GM18507 (cell line): ENCODE results near the gene TMTC2.
"Not testable (repeated sequence)": the region's sequence is repeated elsewhere in the genome, so short reads cannot be mapped to it uniquely, and the experiment has no call there.

Source experiments
- DNase-seq: peaks from one replicate; pipeline ENCODE4 v3.0.0; 2011; ENCODE audit warnings: low read depth; ENCODE audit not compliant: insufficient read length; ENCODE audit errors: extremely low spot score
- FAIRE-seq: peaks from 2 replicates; lab custom pipeline; 2011; peaks lifted over from hg19 to GRCh38; lab: Jason Lieb, UNC

TMTC2 gene

DNA sequence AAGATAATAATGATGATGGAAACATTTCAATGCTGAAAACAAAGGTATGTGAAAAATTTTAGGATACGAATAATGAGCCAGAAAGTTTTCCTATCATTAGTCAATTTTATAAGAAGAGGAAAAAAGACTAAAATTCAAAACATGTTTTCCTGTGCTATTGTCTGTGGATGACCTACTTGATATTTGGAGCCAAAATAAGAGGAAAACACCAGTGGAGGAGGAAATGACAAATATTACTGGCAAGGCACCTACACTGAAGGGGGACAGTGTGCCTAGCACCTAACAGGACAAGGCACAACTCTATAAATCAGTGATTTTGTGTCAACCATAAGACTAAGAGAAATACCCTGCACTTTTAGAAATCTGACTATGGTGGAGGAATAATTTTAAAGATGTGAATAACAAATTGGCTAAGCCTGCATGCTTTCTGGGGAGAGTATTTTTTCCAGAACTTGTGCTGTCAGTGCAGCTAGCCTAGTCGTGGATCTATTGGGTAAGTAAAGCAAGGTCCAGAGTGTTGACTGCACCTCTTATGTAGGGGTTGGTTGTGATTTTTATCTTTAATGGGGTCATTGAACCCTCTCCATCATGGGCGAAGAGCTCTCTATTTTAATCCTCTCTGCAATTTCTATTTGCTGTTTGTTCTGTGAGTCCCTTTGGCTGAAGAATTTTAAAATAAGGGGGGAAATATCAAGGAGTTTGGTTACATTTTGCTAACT is 398.0 kb downstream of the TMTC2 start:
- FAIRE-seq (no peak), DNase-seq (no peak)

DNA sequence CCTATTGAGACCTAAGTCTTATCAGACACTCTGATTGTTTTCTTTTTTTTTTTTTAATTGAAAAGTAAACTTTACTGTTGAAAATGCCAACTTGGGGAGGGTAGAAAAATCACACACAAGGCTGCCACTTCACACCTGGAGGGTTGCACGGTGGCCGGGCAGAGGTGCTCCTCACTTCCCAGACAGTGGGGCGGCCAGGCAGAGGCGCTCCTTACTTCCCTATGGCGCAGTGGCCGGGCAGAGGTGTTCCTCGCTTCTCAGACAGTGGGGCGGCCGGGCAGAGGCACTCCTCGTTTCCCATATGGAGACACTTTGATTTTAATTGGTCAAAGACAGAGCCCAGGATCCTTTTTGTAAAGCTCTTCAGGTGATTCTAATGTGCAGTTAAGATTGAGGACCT is 399.3 kb downstream of the TMTC2 start:
- DNase-seq (no peak), FAIRE-seq (no peak)

DNA sequence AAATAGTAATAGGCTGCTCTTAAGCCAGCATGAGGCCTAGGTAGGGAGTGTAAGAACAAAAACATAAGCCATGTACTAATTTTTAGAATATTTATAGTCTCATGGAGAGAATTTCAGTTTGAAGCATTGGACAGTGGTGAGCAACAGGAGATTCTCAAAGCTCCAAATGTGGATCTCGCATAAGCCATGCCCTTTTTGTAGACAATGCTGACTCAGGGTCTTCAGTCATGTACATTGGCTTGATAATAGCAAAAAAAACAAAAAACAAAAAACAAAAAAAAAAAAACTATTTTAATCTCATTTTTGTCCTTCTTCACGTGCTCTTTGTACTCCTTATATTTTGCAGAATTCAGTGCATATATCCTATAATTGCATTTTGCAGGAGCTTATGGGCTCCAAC is 402.9 kb downstream of the TMTC2 start:
- DNase-seq = no peak
- no peak for FAIRE-seq

DNA sequence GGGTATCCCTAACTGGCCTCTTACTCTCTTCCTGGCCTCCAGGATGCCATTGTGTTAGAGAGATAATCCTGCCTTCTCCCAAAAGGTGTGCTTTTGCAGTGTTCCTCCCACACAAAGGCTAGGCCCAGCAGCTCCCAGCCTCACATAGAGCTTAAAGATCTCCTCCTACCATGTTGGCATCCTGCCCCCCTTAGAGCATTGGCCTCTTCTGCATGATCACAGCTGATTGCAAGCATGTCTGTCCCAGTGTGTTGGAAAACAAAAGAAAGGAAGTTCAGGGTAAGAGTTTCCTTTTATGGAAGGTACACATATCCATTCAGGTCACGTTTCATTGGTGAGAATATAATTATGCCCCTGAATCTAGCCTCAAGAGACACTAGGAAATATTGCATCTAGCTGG is 405.4 kb downstream of the TMTC2 start:
- DNase-seq = no peak
- no peak for FAIRE-seq

DNA sequence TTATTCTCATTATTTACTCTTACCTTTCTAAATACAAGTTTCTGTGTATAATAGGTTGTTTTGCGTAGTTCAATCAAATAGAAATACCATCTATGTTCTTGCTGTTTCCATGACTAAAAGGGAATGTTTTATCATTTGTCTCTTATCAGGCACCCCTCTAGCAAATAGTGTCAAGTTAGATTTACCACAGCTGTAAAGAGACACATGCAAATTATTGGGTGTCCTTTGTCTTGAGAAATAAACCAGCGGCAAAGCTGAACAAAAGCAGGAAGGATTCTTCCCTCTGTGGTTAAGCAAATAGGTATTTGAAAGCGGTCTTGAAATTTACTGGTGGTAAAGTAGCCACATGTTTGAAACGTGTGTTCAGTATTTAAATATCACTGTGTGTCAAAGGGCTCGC is 405.9 kb downstream of the TMTC2 start:
- no peak for DNase-seq
- FAIRE-seq = no peak

DNA sequence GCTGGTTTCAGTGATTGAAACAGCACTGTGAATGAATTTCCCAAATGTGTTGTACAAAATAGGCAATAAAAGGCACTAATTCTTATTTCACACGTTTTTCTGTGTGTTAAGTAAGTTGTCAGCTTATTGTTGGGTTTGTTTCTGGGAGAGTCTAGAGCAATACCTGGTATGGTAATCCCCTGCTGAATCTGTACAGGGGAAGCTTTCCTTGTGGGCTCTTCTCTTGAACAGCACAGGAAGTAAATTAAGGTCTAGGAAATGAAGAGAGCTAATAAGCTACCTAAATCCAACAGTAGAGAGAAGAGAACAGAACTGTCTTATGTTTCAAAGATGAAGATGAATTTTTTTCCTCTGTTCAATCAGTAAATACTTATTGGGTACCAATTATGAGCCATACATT is 406.7 kb downstream of the TMTC2 start:
- FAIRE-seq (no peak), DNase-seq (no peak)

DNA sequence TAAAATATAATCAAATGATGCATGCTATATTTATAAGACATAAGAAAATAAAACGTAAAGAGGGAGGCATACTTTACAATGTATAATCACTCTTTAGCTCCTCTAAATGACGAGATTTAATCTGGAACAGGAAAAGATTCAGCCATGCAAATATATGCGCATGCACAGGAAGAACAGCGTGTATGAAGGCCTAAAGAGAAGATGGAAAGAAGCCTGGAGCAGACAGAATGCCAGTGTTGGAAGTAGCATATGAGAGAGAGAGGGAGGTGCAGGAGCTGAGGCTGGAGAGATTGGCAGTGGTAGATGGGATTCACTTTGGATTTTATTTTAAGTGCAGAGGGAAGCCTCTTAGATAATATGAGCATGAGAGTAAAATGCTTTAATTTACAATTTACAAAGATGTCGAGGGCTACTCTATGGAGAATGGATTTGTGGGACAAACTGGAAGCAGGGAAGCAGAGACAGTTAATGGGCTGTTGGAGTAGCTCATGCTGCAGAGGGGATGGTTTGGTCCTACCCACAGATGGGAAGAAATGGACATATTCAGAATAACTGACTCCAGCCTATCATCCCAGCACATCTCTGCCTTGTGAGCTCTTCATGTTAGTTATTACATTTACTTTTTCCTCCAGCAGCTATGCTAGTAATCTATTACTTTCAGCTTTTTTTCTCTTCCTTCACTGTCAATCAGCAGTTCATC is 411.1 kb downstream of the TMTC2 start:
- DNase-seq (no peak), FAIRE-seq (no peak)

DNA sequence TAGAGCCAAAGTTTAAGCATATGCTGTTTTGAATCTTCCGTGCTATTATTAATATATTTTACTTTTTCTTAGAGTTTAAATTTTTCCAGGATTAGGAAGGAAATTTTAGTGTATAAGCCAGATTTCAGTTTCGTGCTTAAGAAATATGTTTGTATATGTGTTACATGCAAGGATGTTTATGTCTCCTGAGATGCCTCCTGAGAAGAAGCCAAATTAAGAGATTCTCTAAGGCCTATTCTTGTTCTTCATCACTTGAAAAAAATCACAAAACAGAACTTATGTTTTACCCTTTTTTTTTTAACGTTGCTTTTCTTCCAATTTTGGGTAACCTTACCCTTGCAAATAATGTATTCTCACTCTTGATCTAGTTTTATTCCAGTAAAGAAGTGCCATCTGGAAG is 412.7 kb downstream of the TMTC2 start:
- no peak for FAIRE-seq
- DNase-seq = no peak

DNA sequence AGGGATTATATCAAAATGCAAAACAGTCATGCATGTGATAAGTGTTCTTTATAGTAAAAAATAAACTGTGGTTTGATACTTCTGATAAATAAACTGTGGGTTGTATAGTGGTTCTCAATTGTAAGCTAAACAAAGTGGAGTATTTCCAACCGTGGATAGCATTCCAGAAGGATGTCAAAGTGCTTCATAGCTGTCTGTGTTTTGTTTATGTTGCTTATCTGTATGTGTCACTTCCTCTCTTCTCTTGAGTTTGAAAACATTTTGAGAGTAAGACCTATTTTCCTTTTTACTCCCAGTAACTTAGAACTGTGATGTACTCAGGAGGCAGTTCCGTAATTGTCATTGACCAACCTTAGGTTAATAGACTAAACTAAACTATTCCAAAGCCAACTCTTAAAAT is 415.8 kb downstream of the TMTC2 start:
- FAIRE-seq = no peak
- no peak for DNase-seq

DNA sequence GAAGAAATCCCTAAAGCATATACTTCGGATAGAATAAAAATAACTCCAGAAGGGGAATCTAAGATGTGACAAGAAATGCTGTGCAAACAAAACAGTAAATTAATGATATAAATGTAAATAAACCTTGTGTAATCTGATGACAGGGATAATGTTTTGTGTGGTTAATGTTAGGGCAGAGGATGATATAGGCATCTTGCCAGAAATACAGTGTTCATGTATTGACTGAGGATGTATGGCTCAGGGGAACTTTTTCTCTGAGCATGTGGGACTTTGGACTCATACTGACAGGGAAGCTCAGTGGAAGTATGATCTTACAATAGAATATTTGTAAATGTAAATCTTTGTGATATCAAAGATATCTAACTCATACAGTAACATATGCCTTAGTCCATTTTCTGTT is 420.2 kb downstream of the TMTC2 start:
- no peak for FAIRE-seq
- DNase-seq = no peak

DNA sequence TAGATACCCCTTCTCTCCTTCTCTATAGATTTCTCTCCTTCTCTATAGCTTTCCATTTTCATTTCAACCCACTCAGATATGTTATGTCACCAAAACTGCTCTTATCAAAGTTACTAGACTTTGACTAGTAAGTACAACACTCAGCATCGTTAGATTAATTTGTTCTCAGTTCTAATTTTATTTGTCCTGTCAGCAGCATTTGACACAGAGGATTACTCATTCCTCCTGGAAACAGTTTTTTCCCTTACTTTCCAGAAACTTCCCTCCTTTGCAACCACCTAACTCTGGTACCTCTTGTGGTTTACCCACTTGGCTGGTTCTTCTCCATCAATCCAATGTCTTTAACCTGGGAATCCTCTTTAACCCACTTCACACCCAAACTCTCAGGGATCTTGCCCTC is 423.7 kb downstream of the TMTC2 start:
- DNase-seq (no peak), FAIRE-seq (no peak)

DNA sequence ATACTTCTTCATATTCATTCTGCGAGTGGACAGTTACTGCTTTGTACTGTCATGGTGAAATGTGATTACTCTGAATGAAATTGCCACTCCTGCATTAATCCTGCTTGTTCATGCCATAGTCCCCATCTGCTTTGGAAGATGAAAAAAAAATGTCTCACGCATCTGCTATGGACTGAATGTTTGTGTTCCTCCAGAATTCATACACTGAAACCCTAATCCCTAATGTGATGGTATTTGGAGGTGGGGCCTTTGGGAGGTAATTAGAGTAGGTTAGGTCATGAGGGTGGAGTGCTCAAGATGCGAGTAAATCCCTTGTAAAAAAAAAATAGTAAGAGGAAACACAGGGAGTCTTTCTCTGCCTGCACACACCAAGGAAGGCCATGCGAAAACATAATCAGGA is 427.2 kb downstream of the TMTC2 start:
- no peak for FAIRE-seq
- DNase-seq = no peak

DNA sequence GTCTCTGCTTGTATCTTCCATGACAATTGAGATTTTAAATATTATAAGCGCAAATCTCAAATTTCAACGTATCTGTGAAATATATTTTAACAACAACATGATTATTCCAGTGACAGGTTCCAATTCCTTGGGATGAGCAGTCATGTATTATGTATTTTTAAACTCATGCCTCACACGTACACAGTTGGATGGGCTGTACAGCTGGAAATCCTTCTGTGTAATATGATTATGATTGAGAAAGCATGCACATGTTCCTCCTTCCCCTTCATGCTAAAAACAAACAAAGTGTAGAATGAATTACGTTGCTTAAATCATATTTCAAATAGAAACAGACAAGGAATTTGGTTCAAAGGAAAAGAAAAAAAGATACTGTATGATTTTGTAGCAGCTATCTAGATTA is 428.3 kb downstream of the TMTC2 start:
- no peak for DNase-seq

DNA sequence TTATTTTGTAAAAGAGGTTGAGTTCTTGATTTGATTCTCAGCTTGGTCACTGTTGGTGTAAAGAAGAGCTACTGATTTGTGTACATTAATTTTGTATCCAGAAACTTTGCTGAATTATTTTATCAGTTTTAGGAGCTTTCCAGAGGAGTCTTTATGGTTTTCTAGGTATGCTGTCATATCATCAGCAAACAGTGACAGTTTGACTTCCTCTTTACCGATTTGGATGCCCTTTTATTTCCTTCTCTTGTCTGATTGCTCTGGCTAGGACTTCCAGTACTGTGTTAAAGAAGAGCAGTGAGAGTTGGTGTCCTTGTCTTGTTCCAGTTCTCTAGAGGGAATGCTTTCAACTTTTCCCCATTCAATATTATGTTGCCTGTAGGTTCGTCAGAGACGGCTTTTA is 431.2 kb downstream of the TMTC2 start:
- not testable (repeated sequence) for DNase-seq, FAIRE-seq

More for the DNA sequence above, 428.3 kb downstream of the TMTC2 start:
- no peak for FAIRE-seq

DNA sequence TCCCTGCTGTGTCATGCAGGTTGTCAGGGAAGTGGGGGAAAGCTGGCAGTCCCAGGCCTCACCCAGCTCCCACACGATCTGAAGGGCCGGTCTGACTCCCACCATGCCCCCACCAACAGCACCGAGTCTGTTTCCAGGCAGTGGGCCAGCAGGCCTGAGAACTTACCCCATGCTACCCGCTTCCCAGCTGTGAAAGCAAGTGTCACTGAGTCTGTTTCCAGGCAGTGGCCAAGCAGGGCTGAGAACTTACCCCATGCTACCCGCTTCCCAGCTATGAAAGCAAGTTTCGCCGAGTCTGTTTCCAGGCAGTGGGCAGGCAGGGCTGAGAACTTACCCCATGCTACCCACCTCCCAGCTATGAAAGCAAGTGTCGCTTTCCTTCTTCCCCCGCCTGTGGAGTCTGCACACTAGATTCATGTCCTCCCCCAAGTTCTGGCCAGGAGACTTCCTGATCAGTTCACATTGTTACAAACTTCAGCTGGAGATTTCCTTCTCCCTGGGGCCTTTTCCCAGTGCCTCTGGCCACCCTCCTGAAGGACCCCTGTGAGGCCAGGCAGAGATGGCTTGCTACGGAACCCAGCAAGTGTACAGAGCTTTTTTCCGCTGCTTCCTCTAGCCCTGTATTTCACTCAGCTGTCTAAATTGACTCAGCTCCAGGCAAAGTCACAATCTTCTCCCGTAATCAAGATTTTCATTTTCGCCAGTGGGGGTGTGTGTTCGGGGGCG is 435.4 kb downstream of the TMTC2 start:
- FAIRE-seq (no peak), DNase-seq (no peak)

DNA sequence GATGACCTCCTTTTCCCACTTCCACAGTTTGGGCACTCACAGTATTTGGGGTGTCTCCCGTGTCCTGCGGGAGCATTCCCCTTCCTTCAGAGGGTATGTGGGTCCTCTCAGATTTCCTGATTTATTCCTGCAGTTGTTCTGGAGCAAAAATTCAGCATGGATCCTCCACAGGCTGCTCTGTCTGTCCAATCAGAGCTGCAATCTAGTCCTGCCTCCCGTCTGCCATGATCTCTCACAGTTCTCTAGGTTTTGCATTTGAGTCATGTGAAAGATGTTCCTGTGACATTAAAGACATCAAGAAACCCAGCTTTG is 435.9 kb downstream of the TMTC2 start:
- no peak for DNase-seq
- FAIRE-seq = no peak

DNA sequence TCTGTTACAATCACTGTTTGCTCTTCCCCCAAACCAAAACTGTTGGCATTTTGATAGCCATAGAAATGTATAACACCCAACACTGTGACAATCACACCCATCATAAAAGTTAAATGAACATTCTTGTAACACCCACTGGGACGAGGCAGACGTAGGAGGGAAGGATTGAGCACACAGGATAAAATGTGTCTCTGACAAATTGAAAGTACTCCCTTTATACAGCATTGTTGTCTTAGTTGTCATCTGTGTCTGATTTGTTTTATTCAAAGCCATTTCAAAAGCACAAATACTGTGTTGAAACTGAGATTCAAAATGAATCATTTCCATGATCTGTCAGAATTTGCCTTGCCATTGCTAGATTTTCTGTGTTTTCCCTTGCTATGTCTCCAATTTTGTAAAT is 436.3 kb downstream of the TMTC2 start:
- DNase-seq (no peak), FAIRE-seq (no peak)

DNA sequence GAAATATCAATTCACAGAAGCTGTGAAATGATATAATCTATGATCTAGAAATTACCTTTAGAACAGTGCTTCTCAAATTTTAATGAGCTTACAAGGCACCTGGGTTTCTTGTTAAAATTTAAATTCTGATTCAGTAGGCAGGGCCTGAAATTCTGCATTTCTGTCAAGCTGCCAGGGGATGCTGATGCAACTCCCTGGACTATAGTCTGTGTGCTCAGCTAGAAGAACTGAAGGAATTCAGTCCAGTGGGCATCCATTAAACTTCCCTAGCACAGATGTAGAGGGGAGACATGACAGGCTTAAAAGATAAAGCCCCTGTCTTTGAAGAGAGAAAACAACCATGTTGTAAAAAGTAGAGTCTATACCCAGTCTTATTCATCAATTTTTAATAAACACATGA is 441.8 kb downstream of the TMTC2 start:
- FAIRE-seq (no peak), DNase-seq (no peak)

DNA sequence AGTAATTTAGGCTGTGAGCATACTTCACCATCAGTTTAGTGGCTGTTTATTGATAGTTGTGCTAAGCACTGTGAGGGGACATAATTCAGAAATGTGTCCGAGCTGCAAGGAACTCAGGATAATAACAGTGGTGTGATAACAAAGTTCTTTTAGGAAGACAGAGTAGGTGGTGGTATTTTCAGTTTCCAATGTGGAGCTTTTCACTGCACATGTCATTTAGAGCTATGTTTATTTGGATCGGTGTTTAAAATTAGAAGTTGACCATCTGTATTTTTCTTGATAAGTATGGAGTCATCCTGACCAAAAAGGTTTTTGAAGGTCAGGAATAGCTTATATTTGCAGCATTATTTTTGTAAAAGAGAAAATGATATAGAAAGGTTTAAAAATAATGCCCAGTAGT is 443.5 kb downstream of the TMTC2 start:
- DNase-seq (no peak), FAIRE-seq (no peak)

DNA sequence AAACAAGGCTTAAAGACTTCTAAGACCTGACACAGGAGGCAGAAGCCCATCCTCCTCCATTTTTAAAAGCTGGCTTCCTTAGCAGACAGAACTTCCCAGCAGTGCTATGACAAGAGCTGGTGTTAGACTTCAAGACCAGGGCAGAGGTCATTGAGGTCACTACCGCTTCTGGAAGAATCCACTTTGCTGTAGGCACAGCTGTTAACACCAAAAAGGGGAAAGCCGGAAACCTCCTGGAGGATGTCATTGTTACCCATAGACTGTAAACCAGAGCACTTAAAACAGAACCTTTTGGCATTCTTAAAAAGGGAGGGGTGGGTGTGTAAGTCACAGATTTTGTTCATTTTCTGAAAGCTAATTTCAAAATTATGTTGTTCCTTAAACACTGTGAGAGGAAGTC is 445.7 kb downstream of the TMTC2 start:
- DNase-seq (no peak), FAIRE-seq (no peak)

DNA sequence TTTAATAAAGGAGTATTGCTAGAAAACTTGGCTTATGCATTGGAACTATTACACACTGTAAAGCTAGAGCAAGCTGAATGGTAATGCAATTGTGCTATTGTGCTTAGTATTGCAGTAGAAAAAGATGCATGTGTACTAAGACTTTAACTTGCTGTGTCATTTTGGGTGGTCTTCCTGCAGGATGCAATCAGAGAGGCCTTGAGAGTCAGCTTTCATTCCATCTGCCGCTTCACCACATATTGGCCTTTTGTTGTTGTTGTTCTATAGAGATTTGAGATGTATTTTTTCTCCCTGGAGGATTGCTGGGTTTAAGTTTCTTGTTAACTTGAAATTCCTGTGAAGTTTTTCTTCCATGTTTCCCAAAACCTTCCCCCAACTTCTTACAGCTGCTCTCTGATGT is 449.7 kb downstream of the TMTC2 start:
- no peak for FAIRE-seq

More for the DNA sequence above, 449.7 kb downstream of the TMTC2 start:
- no peak for DNase-seq
